ENCODE data around the gene PBX3.

PBX3 gene

DNA sequence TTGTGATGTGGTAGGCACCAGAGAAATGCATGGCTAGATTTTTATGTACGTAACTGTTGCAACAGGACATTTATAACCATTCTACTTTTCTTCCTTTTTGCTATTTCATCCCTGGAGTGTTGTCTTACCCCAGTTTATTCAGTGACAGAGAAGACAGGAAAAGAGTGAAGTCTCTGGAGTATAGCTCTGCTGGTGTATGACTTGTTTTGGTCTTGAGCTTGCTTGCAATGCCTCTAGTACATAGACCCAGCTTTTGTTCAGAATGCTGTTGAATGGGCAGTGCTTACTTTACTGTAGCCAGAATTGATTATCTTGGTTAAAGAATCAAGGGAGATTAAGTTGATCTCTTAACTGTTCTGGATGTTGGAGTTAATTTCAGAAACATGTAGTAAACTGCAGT, 94.3 kb downstream of the PBX3 start:
- no peak for DNase-seq (ENCODE audit: extremely low read depth, low read depth)
- TF ChIP-seq, protein P1, sequence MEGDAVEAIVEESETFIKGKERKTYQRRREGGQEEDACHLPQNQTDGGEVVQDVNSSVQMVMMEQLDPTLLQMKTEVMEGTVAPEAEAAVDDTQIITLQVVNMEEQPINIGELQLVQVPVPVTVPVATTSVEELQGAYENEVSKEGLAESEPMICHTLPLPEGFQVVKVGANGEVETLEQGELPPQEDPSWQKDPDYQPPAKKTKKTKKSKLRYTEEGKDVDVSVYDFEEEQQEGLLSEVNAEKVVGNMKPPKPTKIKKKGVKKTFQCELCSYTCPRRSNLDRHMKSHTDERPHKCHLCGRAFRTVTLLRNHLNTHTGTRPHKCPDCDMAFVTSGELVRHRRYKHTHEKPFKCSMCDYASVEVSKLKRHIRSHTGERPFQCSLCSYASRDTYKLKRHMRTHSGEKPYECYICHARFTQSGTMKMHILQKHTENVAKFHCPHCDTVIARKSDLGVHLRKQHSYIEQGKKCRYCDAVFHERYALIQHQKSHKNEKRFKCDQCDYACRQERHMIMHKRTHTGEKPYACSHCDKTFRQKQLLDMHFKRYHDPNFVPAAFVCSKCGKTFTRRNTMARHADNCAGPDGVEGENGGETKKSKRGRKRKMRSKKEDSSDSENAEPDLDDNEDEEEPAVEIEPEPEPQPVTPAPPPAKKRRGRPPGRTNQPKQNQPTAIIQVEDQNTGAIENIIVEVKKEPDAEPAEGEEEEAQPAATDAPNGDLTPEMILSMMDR (IDR thresholded peaks at IDR 0.05; ENCODE audit: low read depth, low read length): no peak

DNA sequence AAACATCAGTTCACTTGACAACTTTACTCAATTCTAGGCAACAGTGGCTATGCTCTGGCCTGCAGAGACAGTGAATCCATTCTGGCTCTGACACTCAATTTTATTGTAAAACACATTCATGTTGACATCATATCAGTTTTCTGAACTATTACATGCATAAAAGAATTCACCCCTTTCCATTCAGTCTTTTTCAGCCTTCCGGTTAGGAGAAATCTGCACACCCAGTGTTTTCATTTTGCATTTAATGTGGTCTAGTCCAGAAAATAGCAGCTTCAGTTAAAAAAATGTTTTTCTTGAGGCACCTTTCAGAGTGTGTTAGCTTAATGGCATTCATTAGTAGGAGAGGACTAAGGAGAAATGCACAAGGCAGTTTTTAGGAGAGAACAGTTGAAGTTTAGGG, 95.1 kb downstream of the PBX3 start:
- TF ChIP-seq, protein P1 (IDR thresholded peaks at IDR 0.05; ENCODE audit: low read depth, low read length): no peak
- no peak for DNase-seq (ENCODE audit: extremely low read depth, low read depth)

DNA sequence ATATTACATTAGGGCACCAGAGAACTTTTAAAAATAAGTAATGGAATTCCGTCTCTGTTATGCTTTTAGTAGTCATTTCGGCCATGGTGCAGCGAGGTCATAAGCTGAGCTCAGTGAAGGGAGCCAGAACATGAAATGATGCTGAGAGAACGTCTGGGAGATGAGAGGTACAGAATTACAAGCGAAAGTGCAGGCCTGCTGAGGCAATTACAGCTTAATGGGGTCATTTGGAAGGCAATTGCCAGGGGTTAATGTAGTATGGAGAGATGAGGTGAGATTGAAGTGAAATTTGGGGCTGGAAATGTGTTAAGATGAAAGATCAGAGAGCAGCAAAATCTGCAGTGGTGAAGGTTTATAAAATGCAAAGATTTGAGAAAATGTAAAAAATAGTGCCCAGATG, 96.5 kb downstream of the PBX3 start:
- no peak for DNase-seq (ENCODE audit: extremely low read depth, low read depth)
- TF ChIP-seq, protein P1 (IDR thresholded peaks at IDR 0.05; ENCODE audit: low read depth, low read length): no peak

DNA sequence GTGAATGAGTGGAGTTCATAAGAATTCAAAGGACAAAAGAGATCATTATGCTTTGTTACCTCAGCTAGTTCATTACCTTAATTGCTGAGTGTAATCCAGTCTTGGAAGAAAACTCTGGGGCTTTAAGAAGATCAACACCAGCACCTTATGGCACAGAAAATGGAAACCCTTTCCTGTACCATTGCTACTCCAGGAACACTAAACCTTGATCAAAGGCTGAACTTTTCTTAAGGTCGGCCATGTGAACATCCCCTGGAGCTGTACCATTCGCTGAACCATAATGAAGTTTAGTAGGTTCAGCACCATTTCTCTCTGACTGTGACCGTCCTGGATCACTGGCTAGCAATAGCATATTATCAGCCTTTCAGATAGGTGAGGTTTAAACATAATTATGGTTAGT, 97.4 kb downstream of the PBX3 start:
- no peak for DNase-seq (ENCODE audit: extremely low read depth, low read depth)
- TF ChIP-seq, protein P1 (IDR thresholded peaks at IDR 0.05; ENCODE audit: low read depth, low read length): no peak

DNA sequence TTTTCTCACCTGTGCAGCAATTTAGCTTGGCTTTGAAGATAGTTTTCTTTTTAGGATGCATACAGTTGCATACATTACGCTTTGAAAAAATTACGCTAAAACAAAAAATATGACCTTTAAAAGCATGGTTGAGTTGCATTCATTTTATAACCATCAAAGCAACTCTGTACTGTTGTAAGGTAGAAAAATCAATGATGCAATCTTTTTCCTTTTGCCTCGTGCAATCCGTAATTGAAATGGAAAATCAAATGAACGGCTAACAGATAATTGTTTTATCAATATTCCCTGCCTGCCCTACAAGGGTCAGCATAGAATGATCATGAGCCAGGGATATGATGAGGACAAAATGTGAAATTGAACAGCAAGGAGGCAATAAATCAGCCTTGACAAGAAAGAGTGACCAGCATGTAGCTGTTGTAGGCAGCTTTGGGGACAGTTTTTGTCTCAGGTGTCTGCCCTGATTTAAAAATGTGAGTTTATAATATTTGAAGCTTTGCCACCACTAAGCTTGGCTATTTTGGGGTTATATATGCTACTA, 98.2 kb downstream of the PBX3 start:
- TF ChIP-seq, protein P1 (IDR thresholded peaks at IDR 0.05; ENCODE audit: low read depth, low read length): no peak
- DNase-seq (ENCODE audit: extremely low read depth, low read depth): no peak

DNA sequence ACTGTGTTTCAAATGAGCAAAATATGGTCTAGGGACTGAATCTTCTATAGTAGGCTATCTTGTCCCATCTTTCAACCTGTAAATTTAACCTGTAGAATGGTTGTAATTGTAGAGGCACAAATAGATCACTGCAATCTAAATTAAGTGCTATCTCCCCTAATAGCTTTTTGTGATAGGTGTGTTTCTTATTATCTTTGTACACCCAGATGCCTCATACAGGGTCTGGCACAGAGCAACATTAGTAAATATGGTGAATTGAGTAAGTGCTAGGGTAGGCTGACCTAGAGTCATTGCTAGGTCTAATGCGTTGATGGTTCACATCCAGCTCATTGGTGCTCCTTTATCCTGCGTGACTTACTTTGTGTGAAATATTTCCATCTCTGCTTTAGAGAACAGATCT, 100.6 kb downstream of the PBX3 start:
- TF ChIP-seq, protein P1 (IDR thresholded peaks at IDR 0.05; ENCODE audit: low read depth, low read length): no peak
- DNase-seq (ENCODE audit: extremely low read depth, low read depth): no peak

DNA sequence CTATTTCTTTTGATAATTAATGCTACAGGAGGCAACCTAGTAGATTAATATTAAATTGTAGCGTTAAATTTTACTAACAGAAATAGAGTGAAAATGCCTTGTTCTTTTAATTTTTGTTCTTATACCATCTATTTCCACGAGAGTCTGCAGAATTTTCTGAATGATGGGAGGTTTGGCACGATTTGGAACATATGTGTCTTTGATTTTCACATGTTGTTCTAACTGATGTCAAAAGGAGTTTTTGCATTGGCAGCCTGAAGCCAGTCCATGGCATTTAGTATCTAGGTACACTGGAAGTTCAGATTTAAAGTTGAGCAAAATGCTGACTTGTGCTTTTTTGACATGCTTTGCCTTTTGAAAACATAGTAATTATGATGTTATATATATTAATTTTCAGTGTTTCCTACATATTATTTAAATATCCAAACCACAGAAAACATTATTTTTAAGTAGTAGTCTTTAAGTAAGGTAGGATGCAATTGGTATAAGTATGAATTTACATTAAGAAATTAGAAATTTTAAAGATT, 103.0 kb downstream of the PBX3 start:
- DNase-seq (ENCODE audit: extremely low read depth, low read depth): no peak
- TF ChIP-seq, protein P1 (IDR thresholded peaks at IDR 0.05; ENCODE audit: low read depth, low read length): no peak
